Right atrium auricular region (tissue), 2 donors: ENCODE results near the gene OR4D10. TPM values are rescaled to one million over a fixed set of nuclear protein-coding genes. Genes with fewer than 3 reads are reported as not detected.
"Not testable (repeated sequence)": the region's sequence is repeated elsewhere in the genome, so short reads cannot be mapped to it uniquely, and the experiment has no call there.

Experiments used
- DNase-seq: peaks from one replicate; pipeline ENCODE4 v3.0.0-alpha.2; 2019; ENCODE audit warnings: low spot score
- H3K27ac ChIP-seq, 2 donors: fragments of 200-600 bp; sonication (generic); 1 replicate in 1 of 2; 2 replicates in 1 of 2; pipeline ENCODE4 v1.5.1; 2016 to 2019
- H3K27me3 ChIP-seq, 2 donors: fragments of 200-600 bp; sonication (generic); one replicate each; pipeline versions ENCODE4 v1.5.1 to v1.6.0; 2017 to 2019
- H3K36me3 ChIP-seq: fragments of 200-600 bp; sonication (generic); one replicate; pipeline ENCODE4 v1.5.1; 2016
- H3K4me1 ChIP-seq, 2 donors: fragments of 200-600 bp; sonication (generic); one replicate each; pipeline versions ENCODE4 v1.5.1 to v1.6.0; 2017 to 2019
- H3K4me3 ChIP-seq, 2 donors: fragments of 200-600 bp; sonication (generic); 1 replicate in 1 of 2; 2 replicates in 1 of 2; pipeline ENCODE4 v1.5.1; 2017 to 2019; ENCODE audit warnings: mild to moderate bottlenecking in 1 of 2, moderate library complexity in 1 of 2
- H3K9me3 ChIP-seq, 2 donors: fragments of 200-600 bp; sonication (generic); one replicate each; pipeline ENCODE4 v1.5.1; 2019
- CTCF ChIP-seq, 2 donors: fragments of 200-600 bp; sonication (generic); IDR thresholded peaks; one replicate each; pipeline ENCODE4 v1.5.1; 2019; ENCODE audit warnings: antibody characterized with exemption in 2 of 2
- total RNA-seq, 2 donors: library from RNA; depleted of rRNA; stranded (reverse); fragments of >200 nt; gene quantifications; one replicate each; pipeline ENCODE4 v1.1.0, GENCODE V29; 2016

The OR4D10 gene
- total RNA-seq, 2 donors from 2014 or later, result not detected

GRCh38 chr11:59503276-59503675, 30.2 kb downstream of the OR4D10 start, which contains the start of gene OR4D11:
OR4D11 (plus strand) TSS chr11:59503576; CDS start chr11:59503576, 0 bp downstream.
- no peak within 1 kb of the TSS for H3K4me3 ChIP-seq
- no peak for TF ChIP-seq CTCF (IDR thresholded peaks at IDR 0.05)
- no peaks in the 10 kb centered on the region for H3K27me3 ChIP-seq
- DNase-seq, result no peak
- H3K9me3 ChIP-seq, result no peaks in the 10 kb centered on the region
- H3K36me3 ChIP-seq, result no peaks in the 10 kb centered on the region
- H3K4me1 ChIP-seq, result no peaks in the 10 kb centered on the region
- no peak within 1 kb of the TSS for H3K27ac ChIP-seq

GRCh38 chr11:59510941-59511589, 38.0 kb downstream of the OR4D10 start, which contains the start of gene OR4D9:
OR4D9 (plus strand) TSS chr11:59511539; CDS start chr11:59514913, 3,374 bp downstream.
- Histone ChIP-seq H3K9me3 (no peaks in the 10 kb centered on the region), H3K4me3 (no peak within 1 kb of the TSS), H3K27ac (no peak within 1 kb of the TSS), H3K4me1 (no peaks in the 10 kb centered on the region), H3K27me3 (no peaks in the 10 kb centered on the region), H3K36me3 (no peaks in the 10 kb centered on the region)
- TF ChIP-seq CTCF (IDR thresholded peaks at IDR 0.05), result no peak
- no peak for DNase-seq

- H3K4me3 ChIP-seq, result no peak overlapping the region
- no peak overlapping the region for H3K27ac ChIP-seq
- no peak for DNase-seq
Observed at GRCh38 chr11:59511675-59512074, 38.6 kb downstream of the OR4D10 start.

GRCh38 chr11:59520139-59520538, 47.0 kb downstream of the OR4D10 start:
- H3K4me1 ChIP-seq, H3K9me3 ChIP-seq, H3K27me3 ChIP-seq, H3K4me3 ChIP-seq, H3K27ac ChIP-seq, H3K36me3 ChIP-seq, DNase-seq: not testable (repeated sequence)

More at GRCh38 chr11:59511675-59512074, 38.6 kb downstream of the OR4D10 start:
- no peaks in the 10 kb centered on the region for H3K27me3 ChIP-seq
- no peaks in the 10 kb centered on the region for H3K4me1 ChIP-seq
- no peaks in the 10 kb centered on the region for H3K36me3 ChIP-seq
- no peak for TF ChIP-seq CTCF (IDR thresholded peaks at IDR 0.05)
- H3K9me3 ChIP-seq, result no peaks in the 10 kb centered on the region

- Histone ChIP-seq H3K4me1 (no peaks in the 10 kb centered on the region), H3K27me3 (no peaks in the 10 kb centered on the region), H3K27ac (no peak overlapping the region), H3K9me3 (no peaks in the 10 kb centered on the region), H3K36me3 (no peaks in the 10 kb centered on the region), H3K4me3 (no peak overlapping the region)
- DNase-seq, result no peak
- TF ChIP-seq CTCF (IDR thresholded peaks at IDR 0.05), result no peak
Observed at GRCh38 chr11:59520741-59521140, 47.6 kb downstream of the OR4D10 start.

- Histone ChIP-seq H3K27me3 (no peaks in the 10 kb centered on the region), H3K27ac (no peak overlapping the region), H3K36me3 (no peaks in the 10 kb centered on the region), H3K4me1 (no peaks in the 10 kb centered on the region), H3K4me3 (no peak overlapping the region), H3K9me3 (no peaks in the 10 kb centered on the region)
- no peak for DNase-seq
- TF ChIP-seq CTCF (IDR thresholded peaks at IDR 0.05), result no peak
Observed at GRCh38 chr11:59523541-59523940, 50.4 kb downstream of the OR4D10 start.
